Thyroid gland (tissue), 4 donors: ENCODE data around the gene PRPF18.

Source experiments
- CTCF ChIP-seq, 6 experiments: fragments of 200-600 bp in 3 of 6; fragments of 450-650 bp in 3 of 6; sonication (generic) in 3 of 6; IDR thresholded peaks; one replicate each; pipeline ENCODE4 v1.5.1; 2016 to 2019; ENCODE audit warnings: antibody characterized with exemption in 6 of 6, mild to moderate bottlenecking in 2 of 6, inconsistent platforms in 1 of 6, moderate library complexity in 1 of 6
- POLR2A ChIP-seq, 2 donors: fragments of 450-650 bp; IDR thresholded peaks; one replicate each; pipeline ENCODE4 v1.6.1; 2017; ENCODE audit warnings: antibody characterized with exemption in 2 of 2, mild to moderate bottlenecking in 2 of 2, moderate library complexity in 1 of 2

DNA sequence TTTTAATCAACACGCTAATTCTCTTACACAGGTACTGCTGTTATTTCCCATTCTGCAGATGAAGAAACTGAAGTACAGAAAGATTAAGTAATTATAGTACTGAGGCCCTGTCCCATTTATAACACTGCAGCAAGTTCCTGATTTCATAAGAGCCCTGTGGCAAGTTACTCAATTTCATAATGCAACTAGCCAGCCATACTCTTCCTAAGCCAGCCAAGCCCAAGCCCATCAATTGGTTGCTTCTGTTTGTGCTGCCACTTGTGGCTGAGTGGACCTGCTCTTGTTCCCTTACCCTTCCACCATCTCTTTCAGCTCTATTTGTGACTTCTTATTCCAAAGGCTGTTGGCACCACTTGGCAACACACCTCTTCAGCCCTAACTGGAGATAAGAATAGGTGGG lies 19.7 kb upstream of the PRPF18 start:
- TF ChIP-seq POLR2A (IDR thresholded peaks at IDR 0.05) = no peak
- TF ChIP-seq CTCF (IDR thresholded peaks at IDR 0.05) = no peak
